ENCODE data around the gene CBFA2T2.

DNA sequence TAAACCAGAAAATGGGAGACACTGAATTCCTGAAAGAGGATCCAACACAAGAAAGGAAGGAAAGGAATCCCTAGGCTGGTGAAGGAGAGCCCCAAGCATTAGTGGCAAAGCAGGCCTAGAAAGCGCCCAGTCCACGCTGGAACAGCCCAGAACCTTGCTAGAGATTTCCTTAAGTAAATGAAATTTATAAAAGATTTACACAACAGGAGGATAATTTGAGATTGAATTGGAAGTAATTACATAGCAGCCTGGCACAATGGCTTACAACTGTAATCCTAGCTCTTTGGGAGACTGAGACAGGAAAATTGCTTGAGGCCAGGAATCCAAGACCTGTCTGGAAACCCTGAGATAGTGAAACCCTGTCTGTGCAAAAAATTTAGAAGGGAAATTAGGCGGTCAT lies 145.4 kb downstream of the CBFA2T2 start:
- TF ChIP-seq, protein P1, sequence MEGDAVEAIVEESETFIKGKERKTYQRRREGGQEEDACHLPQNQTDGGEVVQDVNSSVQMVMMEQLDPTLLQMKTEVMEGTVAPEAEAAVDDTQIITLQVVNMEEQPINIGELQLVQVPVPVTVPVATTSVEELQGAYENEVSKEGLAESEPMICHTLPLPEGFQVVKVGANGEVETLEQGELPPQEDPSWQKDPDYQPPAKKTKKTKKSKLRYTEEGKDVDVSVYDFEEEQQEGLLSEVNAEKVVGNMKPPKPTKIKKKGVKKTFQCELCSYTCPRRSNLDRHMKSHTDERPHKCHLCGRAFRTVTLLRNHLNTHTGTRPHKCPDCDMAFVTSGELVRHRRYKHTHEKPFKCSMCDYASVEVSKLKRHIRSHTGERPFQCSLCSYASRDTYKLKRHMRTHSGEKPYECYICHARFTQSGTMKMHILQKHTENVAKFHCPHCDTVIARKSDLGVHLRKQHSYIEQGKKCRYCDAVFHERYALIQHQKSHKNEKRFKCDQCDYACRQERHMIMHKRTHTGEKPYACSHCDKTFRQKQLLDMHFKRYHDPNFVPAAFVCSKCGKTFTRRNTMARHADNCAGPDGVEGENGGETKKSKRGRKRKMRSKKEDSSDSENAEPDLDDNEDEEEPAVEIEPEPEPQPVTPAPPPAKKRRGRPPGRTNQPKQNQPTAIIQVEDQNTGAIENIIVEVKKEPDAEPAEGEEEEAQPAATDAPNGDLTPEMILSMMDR (conservative IDR thresholded peaks at IDR 0.05), result no peak
- no peak for TF ChIP-seq ZFX (IDR thresholded peaks at IDR 0.05)
